Breast epithelium (tissue), 3 donors: ENCODE measurements around the gene ENPP6.

Experiments used
- POLR2A ChIP-seq: fragments of 450-650 bp; IDR thresholded peaks from one replicate; pipeline ENCODE4 v1.6.1; 2016; ENCODE audit warnings: antibody characterized with exemption, mild to moderate bottlenecking, moderate library complexity
- POLR2AphosphoS5 ChIP-seq, 3 donors: sonication (generic); formaldehyde crosslinking; IDR thresholded peaks; one replicate each; pipeline ENCODE4 v1.6.1; 2017; ENCODE audit warnings: antibody characterized with exemption in 3 of 3
- TF ChIP-seq, protein P1 (sequence below), 3 donors: fragments of 450-650 bp; IDR thresholded peaks; one replicate each; pipeline ENCODE4 v1.5.1; 2016 to 2017; ENCODE audit warnings: antibody characterized with exemption in 3 of 3, mild to moderate bottlenecking in 3 of 3, moderate library complexity in 3 of 3

DNA sequence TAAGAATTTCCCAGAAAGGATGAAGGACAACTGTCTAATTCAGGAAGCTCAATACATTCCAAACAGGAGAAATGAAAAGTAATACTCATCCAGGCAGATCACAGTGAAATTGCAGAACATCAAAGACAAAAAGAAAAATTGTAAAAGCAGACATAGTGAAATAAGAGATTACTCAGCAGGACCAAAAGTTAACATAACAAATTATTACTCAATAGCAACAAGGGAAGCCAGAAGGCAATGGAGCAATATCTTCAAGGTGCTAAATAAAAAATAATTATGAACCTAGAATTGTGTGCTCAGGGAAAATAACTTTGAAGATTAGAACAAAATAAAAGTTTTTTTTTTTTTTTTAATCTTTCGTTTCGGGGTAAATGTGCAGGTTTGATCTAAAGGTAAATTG, 30.5 kb upstream of the ENPP6 start:
- TF ChIP-seq POLR2A (no peak), POLR2AphosphoS5 (IDR thresholded peaks at IDR 0.05) (no peak)
- TF ChIP-seq, protein P1, sequence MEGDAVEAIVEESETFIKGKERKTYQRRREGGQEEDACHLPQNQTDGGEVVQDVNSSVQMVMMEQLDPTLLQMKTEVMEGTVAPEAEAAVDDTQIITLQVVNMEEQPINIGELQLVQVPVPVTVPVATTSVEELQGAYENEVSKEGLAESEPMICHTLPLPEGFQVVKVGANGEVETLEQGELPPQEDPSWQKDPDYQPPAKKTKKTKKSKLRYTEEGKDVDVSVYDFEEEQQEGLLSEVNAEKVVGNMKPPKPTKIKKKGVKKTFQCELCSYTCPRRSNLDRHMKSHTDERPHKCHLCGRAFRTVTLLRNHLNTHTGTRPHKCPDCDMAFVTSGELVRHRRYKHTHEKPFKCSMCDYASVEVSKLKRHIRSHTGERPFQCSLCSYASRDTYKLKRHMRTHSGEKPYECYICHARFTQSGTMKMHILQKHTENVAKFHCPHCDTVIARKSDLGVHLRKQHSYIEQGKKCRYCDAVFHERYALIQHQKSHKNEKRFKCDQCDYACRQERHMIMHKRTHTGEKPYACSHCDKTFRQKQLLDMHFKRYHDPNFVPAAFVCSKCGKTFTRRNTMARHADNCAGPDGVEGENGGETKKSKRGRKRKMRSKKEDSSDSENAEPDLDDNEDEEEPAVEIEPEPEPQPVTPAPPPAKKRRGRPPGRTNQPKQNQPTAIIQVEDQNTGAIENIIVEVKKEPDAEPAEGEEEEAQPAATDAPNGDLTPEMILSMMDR (IDR thresholded peaks at IDR 0.05): no peak
